ENCODE data around the gene TLCD3A.
"Not testable (repeated sequence)": the region's sequence is repeated elsewhere in the genome, so short reads cannot be mapped to it uniquely, and the experiment has no call there.

TLCD3A gene

DNA sequence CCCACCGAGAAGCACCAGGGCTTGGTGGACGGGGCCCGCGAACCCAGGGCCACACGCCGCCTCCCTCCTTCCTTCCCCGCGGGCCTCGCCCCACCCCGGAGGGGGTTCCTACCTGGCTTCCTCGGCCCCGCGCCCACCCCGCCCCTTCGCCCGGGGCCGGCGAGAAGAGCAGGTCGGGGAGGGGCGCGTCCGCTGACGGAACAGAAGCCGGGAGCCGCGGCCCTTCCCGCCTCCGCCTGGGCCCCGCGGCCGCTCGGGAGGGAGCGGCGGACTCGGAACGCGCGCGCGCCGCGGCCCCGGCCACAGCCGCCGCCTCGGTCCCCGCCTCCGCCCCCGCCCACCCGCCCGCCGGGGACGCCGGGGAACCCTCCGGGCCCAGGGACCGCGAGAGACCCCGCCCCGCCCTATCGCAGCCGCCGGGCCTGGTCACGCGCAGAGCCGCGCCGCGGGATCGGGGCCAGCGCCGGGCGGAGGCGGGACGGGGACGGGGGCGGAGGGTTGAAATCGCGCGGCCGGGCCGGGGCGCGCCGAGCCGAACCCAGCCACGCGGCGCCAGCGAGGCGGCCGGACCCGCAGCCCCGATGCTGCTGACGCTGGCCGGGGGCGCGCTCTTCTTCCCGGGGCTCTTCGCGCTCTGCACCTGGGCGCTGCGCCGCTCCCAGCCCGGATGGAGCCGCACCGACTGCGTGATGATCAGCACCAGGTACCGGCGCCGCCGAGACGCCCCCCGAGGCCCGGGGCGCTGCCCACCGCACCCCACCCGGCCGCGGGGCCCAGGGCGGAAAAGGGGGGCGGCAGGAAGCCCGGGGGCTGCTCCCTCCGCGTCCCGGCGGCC lies at the start of gene TLCD3A:
TLCD3A (plus strand) TSS at position 530 of the 835 bp plus-strand sequence; CDS start at position 582, 52 bp downstream.
- FAIRE-seq (no peak), DNase-seq (ENCODE audit: low spot score) (peak; percentile 27)

DNA sequence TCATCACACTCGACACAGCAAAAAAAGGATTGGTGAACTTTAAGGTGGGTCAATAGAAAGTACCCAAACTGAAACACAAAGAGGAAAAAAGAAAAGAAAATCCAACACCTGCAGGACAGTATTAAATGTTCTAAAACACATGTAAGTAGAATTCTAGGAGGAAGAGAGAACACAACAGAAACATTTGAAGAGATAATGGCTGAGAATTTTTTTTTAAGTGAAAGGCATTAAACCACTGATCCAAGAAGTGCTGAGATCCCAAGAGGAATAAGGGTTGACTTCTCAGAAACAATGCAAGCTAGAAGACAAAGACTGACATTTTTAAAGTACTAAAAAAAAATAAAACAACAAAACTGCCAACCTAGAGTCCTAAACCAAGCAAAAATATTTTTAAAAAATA lies 49.4 kb upstream of the TLCD3A start:
- DNase-seq (ENCODE audit: low spot score), result no peak
- FAIRE-seq, result no peak

DNA sequence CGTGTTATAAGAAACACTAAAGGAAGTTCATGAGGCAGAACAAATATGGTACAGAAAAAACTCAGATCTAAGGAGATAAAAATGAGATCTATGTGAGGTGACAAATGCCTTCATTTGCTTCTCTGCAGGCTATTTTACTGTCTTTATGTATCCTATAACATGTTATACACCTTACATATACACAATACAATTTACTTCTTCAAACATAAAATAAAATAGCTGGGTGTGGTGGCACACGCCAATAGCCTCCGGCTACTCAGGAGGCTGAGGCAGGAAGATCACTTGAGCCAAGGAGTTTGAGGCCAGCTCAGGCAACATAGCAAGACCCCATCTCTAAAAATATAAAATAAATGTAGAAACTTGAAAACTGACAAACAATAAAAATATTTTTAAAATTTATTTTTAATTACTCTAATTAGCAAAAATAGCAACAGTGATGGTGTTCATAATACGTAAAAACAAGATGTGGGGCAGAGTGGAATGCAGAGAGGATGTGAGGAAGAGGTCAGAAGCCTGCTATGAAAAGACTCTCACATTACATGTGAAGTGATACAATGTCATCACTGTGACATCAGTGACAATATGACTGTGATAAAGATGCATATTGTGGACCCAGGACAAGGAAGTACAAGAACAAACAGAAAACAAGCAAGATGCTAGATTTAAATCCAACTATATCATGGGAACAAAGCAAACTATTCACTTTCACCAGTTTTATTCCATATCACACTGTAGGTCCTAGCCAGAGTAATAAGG lies 48.7 kb upstream of the TLCD3A start:
- DNase-seq (ENCODE audit: low spot score) (no peak), FAIRE-seq (no peak)

DNA sequence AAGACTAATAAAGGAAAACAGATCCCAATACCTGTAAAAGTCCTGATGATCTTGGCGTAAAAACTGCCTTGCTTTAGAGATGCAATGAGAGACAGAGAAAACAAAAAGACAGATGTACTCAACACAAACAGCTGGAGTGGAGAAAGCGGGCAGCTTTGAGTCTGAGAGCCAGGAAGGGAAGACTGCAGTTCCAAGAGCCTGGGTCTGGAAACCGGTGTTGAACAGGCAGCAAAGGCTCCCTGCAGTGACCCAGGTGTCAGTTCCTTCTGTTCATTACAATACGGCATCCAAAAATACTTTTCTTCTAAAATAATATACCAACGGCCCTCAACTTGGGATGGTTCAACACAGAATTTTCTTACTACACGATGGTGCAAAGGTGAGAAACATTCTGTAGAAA lies 47.4 kb upstream of the TLCD3A start:
- FAIRE-seq (no peak), DNase-seq (ENCODE audit: low spot score) (no peak)

DNA sequence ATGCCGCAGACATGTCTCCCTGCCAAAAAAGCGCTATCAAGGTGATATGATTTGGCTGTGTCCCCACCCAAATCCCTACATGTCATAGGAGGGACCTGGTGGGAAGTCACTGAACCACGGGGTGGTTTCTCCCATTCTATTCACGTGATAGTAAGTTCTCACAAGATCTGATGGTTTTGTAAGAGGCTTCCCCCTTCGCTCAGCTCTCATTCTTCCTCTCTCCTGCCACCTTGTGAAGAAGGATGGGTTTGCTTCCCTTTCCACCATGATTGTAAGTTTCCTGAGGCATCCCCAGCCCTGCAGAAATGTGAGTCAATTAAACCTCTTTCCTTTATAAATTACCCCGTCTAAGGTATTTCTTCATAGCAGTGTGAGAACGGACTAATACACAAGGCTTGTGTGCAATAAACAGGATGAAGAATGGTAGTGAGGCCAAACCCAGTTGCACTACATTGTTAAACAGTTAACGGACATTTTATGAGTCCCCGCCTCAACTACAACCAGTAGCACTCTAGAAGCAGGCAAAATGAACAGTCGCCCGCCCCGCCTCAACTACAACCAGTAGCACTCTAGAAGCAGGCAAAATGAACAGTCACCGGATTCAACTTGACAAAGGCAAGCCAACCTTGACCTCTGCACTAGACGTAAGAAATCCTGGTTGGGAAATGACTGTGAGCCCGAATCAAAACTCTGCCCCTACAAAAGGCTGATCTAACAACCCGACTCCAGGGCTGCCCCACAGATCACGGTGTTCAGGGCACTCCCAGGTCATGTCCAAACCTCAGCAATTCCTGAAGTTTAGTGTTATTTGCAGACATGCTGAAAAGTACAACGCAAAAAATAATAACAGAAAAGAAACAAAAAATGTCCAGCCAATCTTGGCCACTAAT lies 44.1 kb upstream of the TLCD3A start:
- DNase-seq (ENCODE audit: low spot score), result no peak

DNA sequence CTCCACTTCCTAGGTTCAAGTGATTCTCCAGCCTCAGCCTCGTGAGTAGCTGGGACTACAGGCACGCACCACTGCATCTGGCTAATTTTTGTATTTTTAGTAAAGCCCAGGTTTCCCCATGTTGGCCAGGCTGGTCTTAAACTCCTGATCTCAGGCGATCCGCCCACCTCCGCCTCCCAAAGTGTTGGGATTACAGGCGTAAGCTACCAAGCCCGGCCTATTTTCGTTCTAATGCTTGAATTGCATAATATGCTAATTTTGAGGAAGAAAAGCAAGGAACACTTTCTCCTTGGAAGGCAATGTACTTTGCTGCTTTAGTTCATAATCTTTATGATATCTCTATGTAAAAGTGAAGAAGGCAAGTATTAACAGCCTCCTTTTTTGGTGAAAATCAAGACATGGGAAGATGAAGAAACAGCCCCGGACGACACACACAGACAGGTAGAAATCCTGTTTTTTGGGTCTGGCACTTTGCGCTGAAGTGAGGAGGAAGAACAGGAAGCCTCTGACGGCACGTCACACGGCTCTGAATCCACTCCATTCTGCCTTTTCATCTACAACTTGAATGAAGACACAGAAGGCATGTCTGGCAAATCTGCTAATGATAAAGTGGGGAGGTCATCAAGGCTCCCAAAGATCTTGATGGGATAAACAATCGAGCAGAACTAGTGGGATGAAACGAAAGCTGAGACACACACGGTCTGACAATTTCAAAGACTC lies 42.7 kb upstream of the TLCD3A start:
- no peak for DNase-seq (ENCODE audit: low spot score)
- no peak for FAIRE-seq

More for the DNA sequence above, 44.1 kb upstream of the TLCD3A start:
- FAIRE-seq, result no peak

DNA sequence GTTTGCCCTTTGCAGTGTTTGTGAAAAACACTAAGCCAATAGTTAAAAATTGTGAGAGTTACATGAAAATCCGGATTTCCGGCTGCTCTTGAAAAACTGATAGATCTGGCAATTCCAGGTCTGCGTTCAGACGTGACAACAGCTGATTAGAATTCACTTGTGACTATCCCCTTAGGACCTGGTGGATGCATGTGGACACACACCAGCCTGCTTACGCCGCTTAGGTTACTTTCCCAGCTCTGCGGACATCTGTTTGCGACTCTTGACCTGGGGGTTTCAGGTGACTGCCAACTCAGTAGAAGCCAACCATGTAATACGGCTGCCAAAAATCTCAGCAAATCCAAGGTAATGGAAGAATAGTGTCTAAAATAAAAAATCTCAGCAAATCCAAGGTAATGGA lies 42.0 kb upstream of the TLCD3A start:
- no peak for DNase-seq (ENCODE audit: low spot score)
- FAIRE-seq, result no peak

DNA sequence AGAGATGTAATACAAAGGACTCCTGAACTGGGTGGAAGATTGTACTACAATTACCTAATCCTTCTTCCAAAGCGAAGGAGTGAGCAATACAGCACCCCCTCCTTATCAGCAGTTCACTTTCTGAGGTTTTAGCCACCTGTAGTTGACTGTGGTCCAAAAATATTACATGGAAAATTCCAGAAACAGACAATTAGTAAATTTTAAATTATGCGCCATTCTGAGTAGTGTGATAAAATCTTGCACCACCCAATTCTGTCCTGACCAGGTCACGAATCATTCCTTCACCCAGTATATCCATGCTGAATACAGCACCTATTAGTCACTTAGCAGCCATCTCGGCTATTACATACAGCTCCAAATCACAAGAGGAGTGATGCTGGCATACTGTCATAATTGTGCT lies 41.0 kb upstream of the TLCD3A start:
- FAIRE-seq (peak; percentile 85), DNase-seq (ENCODE audit: low spot score) (peak; percentile 91)

DNA sequence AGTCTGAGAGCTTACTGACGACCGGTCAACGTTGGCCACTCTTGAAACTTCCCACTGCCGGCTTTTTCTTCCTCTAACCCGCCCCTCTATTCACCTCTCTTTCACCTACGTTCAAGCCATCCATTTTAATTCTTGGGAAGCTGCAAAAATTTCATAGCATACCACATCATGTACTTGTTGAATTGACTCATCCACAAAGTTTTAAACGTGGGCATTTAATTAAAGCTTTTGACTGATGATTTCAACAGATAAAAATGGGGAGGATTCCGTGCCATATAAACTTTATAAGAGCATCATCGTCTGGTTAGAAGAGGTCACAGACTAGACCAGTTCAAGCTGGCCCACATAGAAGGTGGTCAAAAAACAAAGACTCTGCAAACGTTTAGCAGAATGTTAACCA lies 40.3 kb upstream of the TLCD3A start:
- peak; percentile 86 for DNase-seq (ENCODE audit: low spot score)
- peak; percentile 83 for FAIRE-seq

DNA sequence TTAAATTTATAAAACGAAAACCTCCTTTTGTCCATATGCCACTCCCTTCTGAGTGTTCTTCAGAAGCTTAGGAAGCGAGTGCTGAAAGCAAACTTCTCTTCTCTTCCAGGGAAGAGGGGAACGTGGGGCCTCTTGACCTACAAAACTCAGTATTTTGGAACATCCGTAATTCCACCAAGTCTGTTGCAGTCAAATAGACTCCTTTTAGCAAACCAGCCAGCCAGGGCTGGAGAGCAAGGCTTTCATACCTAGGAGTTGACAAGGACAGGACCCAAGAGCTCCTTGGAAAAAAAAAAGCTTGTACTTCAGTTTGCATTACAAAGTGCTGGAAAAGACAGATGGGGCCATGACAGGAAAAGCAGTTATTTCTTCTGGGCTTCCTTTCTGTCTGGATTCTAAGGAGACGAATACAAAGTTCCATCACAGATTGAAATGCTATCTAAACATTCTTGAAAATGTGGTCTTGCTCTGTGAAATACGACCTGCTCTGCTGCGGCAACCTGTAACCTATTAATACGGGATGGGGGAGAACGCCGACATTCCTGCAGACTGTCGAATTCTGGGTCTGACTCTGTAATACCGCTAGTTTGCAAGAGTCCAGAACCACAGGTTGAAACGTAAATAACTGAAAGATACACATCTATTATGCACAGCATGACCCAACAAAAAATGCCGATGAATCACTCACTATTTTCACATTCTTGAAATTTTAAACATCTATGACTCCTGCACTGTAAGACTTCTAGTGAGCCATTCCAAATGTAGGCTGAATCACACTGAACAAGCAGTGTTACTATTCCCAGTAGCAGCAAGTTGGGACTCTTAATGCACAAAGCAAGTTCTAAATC lies 38.4 kb upstream of the TLCD3A start:
- peak; percentile 98 for FAIRE-seq
- DNase-seq (ENCODE audit: low spot score), result peak; percentile 99

DNA sequence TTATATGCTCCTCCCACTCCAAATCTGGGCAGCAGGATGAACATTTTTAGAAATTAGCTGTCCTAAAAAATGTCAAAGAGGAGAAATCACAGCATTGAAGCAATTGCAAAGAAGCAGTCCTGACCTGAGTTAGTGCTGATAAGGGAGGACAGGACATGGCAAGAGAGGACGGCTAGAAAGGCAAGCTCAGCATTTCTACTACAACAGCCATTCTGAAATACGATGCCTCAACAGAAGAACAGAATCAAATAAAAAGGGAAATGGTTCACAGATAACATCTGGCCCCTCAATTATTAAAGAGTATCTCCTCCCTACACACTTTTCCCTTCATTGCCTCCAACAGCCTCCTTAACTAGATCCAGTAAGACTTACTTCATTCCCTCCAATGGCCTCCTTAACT lies 36.0 kb upstream of the TLCD3A start:
- no peak for FAIRE-seq
- DNase-seq (ENCODE audit: low spot score), result no peak

DNA sequence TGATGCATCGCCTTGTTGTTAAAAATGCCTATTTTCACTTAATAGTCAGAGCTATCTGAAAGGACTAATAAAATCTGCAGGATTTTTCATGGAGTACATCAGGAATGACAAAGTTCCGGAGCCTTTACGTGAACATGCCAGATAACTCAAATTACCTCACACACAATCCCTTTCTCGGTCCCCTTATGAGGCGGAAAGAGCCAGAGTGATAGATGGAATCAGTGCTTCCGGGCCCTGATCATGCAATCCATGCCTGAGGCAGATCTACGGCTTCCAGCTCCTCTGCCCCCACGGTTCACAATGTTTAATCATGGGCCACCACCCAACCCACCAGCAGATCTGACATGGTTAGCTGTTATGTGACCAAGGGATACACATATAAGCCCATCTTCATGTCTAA lies 34.7 kb upstream of the TLCD3A start:
- FAIRE-seq, result no peak

DNA sequence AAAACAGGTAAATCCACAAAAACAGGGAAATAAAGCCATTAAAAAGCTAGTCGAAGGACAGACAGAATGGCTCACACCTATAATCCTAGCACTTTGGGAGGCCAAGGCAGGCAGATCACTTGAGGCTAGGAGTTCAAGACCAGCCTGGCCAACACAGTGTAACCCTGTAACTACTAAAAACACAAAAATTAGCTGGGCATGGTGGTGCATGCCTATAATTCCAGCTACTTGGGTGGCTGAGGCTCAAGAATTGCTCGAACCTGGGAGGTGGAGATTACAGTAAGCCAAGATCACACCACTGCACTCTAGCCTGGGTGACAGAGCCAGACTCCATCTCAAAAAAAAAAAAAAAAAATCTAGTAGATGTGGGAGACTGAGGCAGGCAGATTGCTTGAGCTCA lies 34.3 kb upstream of the TLCD3A start:
- FAIRE-seq; DNase-seq (ENCODE audit: low spot score): not testable (repeated sequence)

More for the DNA sequence above, 34.7 kb upstream of the TLCD3A start:
- DNase-seq (ENCODE audit: low spot score), result no peak

DNA sequence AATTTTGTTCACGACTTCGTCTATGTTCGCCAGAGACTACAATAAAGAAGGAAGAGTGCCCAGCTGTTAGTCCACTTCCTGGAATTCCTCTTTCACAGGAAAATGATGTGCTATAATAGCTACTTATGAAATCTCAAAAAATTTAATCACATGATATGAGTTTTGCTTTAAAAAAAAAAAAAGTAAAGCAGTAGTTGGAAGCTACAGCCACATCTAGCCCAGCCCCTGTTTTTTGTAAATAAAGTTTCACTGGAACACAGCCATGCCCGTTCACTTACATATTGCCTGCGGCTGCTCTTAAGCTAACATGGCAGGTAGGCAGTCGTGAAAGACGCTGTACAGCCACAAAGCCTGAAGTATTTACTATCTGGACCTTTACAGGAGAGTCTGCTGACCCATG lies 33.1 kb upstream of the TLCD3A start:
- no peak for DNase-seq (ENCODE audit: low spot score)
- no peak for FAIRE-seq

DNA sequence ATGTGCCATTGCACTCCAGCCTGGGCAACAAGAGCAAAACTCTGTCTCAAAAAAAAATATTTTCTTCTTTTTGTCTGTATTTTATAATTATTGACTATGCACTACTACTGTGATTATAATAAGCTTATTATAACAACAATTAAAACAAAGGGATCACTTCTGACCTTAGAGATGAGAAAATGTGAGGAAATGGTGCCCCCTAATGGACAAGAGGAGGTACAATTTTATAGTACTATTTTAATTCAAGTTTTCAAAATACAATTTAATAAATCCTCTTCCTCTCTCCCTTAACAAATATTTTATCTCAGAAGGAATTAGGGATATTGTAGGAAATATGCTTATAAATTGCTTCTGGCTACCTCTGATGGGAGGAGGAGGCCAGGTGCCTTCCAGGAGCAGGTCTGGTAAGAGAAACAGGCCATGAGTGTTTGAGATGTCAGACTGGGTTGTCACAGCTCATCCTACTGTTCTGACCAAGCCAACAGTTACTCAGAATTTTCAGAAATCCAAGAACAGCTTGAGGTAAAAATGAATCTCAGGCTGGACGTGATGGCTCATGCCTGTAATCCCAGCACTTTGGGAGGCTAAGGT lies 31.8 kb upstream of the TLCD3A start:
- FAIRE-seq (peak; percentile 72), DNase-seq (ENCODE audit: low spot score) (peak; percentile 31)

DNA sequence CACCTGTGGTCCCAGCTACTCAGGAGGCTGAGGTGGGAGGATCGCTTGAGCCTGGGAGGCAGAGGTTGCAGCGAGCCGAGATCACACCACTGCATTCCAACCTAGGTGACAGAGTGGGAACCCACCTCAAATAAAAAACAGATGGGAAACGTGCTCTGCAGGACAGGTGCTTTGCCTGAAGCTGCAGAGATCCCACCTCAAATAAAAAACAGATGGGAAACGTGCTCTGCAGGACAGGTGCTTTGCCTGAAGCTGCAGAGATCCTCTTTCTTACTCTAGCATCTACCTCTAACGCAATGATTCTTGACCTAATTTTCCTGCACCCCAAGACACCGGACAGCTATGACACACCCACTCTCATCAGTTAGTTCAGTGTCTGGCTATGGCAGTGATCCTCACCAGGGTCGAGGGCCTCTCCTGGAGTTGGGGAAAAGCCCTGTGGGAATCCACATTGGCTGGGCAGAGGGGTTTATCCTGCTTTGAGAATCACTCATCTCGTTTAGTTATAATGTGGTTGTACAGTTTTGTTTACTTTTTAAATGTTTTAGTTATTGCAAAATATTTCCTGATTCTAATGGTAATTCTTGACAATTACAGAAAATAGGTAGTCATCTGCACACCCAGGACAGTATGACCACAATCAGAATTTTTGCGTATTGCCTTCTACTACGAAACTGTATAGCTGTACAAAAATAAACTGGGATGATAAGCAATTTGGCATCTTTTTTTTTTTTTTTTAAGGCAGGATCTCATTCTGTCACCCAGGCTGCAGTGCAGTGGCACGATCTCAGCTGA lies 29.1 kb upstream of the TLCD3A start:
- DNase-seq (ENCODE audit: low spot score), result no peak
- FAIRE-seq, result no peak

DNA sequence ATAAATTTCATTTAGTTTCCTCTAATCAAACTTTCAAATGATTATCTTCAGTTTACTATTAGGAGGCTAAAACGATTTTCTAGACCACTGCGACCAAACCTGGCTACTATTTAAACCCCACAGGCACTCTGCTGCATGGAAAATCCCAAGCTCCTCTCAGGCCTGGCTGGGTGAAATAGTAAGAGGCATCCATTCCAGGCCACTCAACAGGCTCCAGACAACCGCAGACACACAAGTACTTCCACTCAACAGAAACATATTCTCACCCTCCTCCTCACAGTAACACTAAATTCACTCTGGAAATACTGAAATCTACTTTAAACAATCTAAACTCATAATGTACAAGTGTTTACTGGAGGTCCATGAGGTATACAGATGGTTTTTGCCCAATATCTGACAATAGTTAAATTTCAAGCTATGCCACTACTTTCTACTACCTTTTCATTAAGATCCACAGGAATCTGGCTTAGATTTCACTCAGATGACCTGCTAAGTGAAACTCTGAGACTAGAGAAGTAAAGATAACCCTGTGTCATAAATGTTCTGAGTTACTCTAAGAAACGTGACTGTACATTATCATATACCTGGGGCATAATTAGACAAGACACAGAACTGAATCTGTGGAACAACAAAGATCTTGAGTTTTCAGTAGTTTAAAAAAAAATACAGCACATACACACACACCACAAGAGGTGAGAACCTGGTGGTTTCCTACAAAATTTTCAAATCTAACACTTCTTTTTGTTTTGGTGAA lies 28.1 kb upstream of the TLCD3A start:
- DNase-seq (ENCODE audit: low spot score), result no peak
- FAIRE-seq, result no peak

DNA sequence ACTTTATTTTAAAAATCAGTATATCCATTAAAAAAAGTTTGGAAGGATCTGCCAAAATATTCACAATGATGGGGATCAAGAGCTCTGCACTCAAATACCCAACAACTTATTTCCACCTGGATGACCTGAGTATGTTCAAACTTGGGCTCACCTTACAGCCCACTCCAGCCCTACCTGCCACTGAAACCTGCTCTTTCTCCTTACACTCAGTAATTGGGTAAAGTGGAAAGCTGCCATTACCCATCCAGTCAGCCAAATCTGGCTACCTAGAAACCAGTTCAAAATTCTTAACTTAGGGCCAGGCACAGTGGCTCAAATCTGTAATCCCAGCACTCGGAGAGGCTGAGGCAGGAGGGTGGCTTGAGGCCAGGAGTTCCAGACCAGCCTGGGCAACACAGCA lies 27.4 kb upstream of the TLCD3A start:
- FAIRE-seq (no peak), DNase-seq (ENCODE audit: low spot score) (no peak)
